GM21717 (cell line): ENCODE data around the gene HABP4.
"Not testable (repeated sequence)": the region's sequence is repeated elsewhere in the genome, so short reads cannot be mapped to it uniquely, and the experiment has no call there.

Experiments
- ATAC-seq: cut with Tn5 transposase; IDR thresholded peaks from one replicate; pipeline ENCODE4 v1.9.1; 2021; ENCODE audit warnings: mild to moderate bottlenecking, moderate library complexity; ENCODE audit not compliant: unreplicated experiment

The HABP4 gene

DNA sequence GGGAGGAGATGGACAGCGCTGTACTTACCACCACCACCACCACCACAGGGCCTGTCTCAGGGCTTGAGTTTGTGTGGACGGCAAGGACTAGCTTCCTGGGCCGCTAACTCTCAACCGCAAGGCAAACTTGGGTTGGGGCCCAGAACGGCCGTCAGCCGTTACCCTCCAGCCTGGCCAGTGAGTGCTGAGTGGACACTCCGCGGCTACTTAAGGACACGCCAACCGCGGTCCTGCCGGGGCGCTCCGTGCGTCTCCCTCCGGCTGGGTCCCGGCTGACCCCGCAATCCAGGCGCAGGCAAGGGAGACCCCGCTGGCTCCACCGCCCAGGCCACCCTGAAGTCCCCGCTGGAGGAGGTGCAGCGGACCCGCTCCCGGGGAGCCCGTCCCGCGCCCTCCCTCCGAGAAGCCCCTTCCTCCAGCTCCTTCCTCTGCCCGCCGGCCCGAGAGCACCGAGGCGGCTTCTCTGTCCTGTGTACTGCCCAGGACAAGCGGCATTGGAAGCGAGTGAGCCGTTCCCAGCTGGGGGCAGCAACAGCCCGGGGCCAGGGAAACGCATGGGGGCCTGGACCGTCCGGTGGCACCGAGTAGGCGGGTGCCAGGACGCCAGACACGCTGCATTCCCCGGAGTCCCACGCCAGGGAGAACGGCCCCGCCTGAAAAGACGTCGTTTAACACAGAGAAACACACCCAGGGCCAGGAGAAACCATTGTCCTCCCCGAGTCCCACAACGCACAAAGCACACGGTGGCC lies 46.6 kb downstream of the HABP4 start:
- no peak for ATAC-seq

DNA sequence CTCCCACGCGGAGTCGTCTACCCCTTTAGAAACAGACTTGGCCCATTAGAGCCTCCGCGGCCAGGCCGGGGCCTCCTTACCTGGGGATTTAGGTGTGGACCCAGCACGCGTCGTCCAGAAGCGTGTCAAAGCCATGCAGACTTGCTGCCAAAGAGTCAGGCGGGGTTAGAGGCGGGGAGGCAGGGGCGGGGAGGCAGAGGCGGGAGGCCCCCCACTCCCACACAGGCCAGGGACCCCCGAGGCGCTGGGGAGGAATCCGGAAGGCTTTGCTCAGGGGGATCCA lies 47.1 kb downstream of the HABP4 start:
- no peak for ATAC-seq

DNA sequence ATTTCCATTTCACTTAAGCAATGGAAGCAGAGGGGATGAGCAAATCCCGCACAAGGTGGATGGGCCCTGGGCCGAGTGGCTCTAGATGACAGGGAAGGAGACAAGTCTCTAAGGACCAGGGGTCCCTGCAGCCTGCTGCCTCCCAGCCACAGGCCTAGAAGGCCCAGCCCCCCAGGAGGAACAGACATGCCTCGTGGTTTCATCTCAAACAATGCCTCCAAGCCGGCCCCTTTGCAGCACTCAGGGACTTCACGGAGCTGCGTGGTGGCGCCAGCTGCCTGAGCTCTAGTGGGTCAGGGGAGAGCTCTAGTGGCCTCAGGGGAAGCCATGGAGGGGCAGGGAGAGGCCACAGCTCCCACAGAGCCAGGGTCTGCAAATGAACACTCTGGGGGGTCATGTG lies 48.8 kb downstream of the HABP4 start:
- no peak for ATAC-seq

DNA sequence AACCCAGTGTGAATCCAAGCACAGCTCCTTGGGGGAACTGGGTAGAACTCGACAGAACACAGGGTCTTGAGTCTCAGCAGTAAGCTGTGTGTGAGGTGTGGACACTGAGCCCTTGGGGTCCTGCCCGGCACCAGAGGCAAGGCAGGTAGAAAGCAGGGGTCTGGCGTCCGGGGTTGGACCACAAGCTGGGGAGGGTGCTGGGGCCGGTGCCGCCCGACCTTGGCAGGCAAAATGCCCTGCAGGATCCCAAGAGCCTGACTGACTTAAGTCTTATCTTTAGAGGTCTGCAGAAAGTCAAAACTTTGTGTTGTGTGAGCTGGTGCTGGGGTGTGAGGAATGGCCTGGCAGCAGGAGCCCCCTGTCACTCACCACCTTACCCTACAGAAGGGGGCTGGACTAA lies 49.3 kb downstream of the HABP4 start:
- no peak for ATAC-seq

- no peak for ATAC-seq
Measured at GRCh38 chr9:96500696-96501632, 51.0 kb downstream of the HABP4 start.

DNA sequence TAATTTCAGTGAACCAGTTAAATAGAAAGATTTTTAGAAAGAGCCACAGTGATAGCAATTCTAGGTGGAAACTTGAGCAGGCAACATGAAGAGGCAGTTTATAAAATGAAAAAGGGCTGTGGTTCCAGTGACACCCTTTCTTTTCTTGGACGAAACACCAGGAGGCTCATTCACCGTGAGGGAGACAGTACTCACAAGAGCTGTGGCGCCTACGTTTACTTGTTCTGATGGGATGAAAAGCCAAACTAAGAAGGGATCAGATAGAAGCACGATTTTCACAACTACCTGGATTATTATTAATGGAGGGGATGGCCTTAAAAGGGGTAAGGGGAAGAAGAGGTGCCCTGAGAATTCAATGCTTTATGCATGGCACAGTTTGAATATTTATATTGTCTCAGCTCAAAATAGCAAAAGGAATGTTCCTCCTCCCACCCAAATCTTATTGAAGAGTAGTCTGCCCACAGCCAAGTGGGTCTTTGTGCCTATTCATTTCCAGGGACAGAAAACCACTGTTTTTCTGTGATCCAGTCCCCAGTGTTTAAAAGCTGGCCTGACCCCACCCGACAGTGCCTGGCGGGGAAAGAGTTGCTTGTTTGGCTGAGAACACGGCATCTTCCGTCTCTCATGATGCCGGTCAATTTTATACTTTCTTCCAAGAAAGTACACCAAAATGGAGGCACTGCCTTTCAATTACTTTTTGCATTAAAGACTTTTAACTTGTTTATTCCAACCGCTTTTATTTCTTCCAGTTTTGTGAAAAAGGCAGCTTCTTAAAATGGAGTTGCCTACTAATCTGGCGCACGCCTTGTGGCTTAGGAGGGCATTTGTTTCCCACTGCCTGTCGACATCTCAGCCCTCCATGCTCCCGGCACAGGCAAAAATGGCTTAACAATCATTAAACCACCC lies 51.9 kb downstream of the HABP4 start:
- ATAC-seq = no peak

- no peak for ATAC-seq
Measured at GRCh38 chr9:96502539-96503373, 52.8 kb downstream of the HABP4 start.

DNA sequence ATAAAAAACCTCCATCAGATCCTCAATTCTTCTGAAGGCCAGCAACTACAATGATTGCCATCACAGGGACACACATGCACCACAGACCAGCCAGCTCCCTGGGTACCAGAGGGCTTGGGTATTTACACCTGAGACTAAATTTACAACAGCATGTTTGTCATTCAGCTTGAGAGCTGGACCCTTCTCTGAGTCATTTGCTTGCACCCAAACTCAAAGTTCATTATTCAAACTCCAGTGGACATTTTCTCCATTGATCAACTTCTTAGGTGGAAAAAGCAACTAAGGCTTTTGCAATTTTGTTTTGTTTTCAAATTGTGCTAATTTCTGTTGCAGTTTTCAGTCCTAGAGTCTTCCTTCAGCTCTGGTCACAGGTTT lies 53.4 kb downstream of the HABP4 start:
- ATAC-seq = not testable (repeated sequence)

GRCh38 chr9:96503918-96504317 lies 53.9 kb downstream of the HABP4 start:
- no peak for ATAC-seq

- ATAC-seq = no peak
Measured at GRCh38 chr9:96505316-96505991, 55.5 kb downstream of the HABP4 start.

DNA sequence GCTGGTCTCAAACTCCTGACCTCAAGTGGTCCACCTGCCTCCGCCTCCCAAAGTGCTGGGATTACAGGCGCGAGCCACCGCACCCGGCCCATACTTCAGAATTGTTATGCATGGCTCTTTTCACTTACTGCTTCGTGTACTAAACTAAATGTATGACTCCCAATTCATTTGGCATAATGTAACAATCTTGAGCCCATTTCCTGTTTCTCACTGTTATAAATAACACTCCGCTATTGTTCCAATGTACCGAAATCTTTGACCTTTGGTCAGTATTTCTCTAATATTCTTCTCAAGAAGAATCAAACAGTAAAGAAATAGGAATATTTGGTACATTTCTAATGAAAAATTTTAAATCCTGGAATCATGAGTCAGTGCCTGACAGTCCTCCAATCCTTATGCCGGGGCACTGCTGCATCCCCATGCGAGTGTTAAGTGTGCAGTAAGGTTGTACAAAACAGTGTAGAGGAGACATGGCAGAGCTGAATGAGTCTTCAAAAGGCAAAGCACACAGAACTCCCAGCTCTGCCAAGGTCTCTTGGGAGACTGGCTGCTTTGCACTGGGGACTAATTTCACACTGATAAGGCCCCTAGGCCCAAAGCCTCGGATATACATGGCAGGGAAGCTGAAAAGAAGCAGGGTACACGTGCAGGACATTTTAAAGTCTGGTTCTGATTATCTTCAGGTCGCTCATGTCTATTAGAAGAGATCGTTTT lies 58.4 kb downstream of the HABP4 start:
- no peak for ATAC-seq

DNA sequence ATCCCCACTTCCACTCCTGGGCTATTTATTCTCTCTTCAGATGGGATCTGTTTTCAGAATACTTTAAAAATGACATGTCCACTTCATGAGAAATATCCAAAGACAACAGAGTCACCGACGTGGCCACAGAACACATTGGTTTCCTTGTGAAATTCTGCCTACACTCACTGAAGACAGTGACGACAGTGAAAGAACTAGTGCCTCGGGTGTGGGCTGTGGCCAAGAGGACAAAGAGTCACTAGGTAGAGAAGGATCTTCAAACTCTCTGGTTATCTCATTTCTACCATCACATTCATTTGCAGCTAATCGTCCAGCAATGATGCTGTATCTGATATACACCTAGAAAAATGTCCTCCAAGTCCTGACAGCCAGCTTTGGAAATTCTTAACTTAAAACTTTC lies 59.1 kb downstream of the HABP4 start:
- no peak for ATAC-seq

DNA sequence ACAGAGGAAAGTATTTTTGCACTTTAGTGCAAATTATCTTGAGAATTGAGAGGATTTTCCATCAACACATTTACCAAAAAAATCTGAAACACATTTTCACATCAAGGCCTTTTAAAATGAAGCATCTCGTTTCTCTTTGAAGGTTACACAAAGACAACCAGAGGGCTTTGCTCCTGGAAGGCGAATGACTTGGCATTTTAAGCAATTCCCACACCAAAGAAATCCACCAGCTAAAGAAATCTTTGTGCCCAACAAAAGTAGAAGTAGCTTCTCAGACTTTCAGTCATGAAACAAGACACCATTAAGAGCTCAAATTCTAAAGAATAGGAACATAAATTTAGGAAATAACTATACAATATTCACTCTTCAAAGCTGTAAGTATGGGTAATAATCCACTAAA lies 59.9 kb downstream of the HABP4 start:
- ATAC-seq = no peak

GRCh38 chr9:96510258-96510657 lies 60.3 kb downstream of the HABP4 start:
- ATAC-seq = no peak

DNA sequence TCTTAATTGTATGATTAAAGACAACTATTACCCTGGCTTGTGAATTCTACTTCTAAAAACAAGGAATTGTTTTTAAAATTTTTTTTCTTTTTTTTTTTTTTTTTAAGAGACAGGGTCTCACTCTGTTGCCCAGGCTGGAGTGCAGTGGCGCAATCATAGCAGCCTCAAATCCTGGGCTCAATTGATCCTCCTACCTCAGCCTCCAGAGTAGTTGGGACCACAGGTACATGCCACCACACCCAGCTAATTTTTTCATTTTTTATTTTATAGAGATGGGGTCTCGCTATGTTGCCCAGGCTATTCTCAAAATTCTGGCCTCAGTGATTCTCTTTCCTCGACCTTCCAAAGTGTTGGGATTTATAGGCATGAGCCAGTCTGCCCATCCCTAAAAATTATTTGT lies 62.3 kb downstream of the HABP4 start:
- no peak for ATAC-seq

GRCh38 chr9:96513622-96514021 lies 63.7 kb downstream of the HABP4 start:
- ATAC-seq = no peak

DNA sequence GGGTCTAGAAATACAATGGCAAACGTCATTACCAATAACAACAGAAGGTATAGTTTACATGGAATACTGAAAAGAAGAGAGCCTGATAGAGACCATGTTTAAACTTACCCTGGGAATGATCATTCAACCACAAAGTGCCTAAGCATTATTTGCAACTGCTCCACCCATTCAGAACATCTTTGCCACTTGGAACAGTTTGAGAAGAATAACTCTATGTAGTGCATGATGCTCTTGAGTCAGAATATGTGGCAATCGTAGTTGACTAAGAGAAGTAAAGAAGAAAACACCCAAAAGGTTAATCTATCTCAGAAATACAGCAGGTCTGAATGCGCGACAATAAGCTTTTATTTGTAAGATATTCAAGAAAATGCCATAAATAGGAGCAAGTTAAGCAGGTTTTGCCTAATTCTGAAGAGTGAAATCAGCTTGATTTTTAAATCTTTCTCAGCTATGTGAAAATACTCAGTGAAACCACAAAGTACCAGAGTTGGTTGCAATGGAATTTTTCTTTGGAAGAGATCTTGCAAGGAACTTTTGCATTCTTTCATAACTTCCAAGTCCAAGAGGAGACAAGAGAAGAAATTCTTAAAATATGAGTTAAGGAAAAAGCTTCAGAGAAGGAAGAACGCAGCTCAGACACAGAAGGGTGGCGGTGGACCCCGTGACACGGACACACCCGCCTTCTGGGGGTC lies 64.3 kb downstream of the HABP4 start:
- ATAC-seq = no peak

DNA sequence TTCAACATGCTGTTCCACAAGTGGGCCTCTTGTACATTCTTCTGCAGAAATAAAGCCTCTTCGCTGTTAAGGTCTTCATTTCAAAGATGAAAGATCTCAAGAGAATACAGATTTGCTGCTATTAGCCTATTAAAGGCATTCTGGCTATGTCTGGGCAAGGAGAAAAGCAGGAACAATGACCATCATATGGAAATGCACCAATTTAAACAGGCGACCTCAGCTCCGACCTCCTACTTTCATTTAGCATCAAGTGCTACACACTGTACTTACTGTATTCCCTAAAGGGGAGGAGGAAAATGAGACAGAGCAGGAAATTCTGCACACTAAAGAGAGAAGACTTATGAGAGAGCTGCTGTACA lies 64.8 kb downstream of the HABP4 start:
- ATAC-seq = no peak
